Measurements from ENCODE around the gene RABL3. TPM values are rescaled to one million over a fixed set of nuclear protein-coding genes. Genes with fewer than 3 reads are reported as not detected.
"Not testable (repeated sequence)": the region's sequence is repeated elsewhere in the genome, so short reads cannot be mapped to it uniquely, and the experiment has no call there.

The RABL3 gene
- total RNA-seq, 1 experiment from 2014 or later, result 21.8 TPM

- Mint-ChIP-seq H3K4me3 (ENCODE audit: unreplicated experiment) (no peak overlapping the region), H3K36me3 (ENCODE audit: insufficient read depth, unreplicated experiment) (no peaks in the 10 kb centered on the region), H3K27ac (ENCODE audit: low read depth, unreplicated experiment) (no peak overlapping the region), H3K27me3 (ENCODE audit: insufficient read depth, unreplicated experiment) (no peaks in the 10 kb centered on the region), H3K9me3 (ENCODE audit: unreplicated experiment) (peaks cover 4% of the 10 kb centered on the region), H3K4me1 (ENCODE audit: insufficient read depth, unreplicated experiment) (no peaks in the 10 kb centered on the region)
- no TSS peak for BruUV-seq (replicated peaks)
- no peak for DNase-seq (ENCODE audit: unreplicated experiment)
- CTCF ChIA-PET, result interaction anchor here (0.9 kb wide), 1 partner anchor 12 kb away, joined by 3 read pairs; no protein-coding TSS in a partner anchor
- TF ChIP-seq, protein P1, sequence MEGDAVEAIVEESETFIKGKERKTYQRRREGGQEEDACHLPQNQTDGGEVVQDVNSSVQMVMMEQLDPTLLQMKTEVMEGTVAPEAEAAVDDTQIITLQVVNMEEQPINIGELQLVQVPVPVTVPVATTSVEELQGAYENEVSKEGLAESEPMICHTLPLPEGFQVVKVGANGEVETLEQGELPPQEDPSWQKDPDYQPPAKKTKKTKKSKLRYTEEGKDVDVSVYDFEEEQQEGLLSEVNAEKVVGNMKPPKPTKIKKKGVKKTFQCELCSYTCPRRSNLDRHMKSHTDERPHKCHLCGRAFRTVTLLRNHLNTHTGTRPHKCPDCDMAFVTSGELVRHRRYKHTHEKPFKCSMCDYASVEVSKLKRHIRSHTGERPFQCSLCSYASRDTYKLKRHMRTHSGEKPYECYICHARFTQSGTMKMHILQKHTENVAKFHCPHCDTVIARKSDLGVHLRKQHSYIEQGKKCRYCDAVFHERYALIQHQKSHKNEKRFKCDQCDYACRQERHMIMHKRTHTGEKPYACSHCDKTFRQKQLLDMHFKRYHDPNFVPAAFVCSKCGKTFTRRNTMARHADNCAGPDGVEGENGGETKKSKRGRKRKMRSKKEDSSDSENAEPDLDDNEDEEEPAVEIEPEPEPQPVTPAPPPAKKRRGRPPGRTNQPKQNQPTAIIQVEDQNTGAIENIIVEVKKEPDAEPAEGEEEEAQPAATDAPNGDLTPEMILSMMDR (IDR thresholded peaks at IDR 0.05; ENCODE audit: unreplicated experiment), result no peak
- POLR2A ChIA-PET, result interaction anchor here (1.0 kb wide), 1 partner anchor 135 kb away, joined by 4 read pairs; the partner anchor contains the start of gene NDUFB4
- intact Hi-C loops (cut with micrococcal nuclease), result no loop called here
These were observed 11.5 kb downstream of the RABL3 start for GRCh38 chr3:120730576-120731542.

DNA sequence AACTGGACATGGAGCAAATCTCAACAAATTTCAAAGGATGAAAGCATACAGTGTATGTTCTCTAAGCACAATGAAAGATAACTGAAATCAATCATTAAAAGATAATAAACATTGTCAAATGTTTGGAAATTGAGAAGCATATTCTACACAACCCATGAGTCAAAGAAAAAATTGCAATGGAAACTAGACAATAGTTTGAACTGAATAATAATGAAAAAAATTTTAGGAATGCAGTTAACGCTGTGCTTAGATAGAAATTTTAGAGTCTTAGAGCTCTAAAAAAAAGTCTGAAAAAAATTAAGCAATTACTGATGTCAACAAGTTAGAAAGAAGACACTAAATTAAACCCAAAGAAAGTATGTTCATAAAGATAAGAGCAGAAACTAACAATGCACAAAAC is 15.5 kb downstream of the RABL3 start:
- Mint-ChIP-seq H3K4me1 (ENCODE audit: insufficient read depth, unreplicated experiment) (no peaks in the 10 kb centered on the region), H3K27me3 (ENCODE audit: insufficient read depth, unreplicated experiment) (no peaks in the 10 kb centered on the region), H3K4me3 (ENCODE audit: unreplicated experiment) (no peak overlapping the region), H3K36me3 (ENCODE audit: insufficient read depth, unreplicated experiment) (peaks cover 4% of the 10 kb centered on the region), H3K9me3 (ENCODE audit: unreplicated experiment) (no peaks in the 10 kb centered on the region), H3K27ac (ENCODE audit: low read depth, unreplicated experiment) (no peak overlapping the region)
- intact Hi-C loops (cut with micrococcal nuclease), result no loop called here
- POLR2A ChIA-PET, result interaction anchor here (0.5 kb wide), 1 partner anchor 45 kb away, joined by 3 read pairs; no protein-coding TSS in a partner anchor
- BruUV-seq (replicated peaks), result no TSS peak
- CTCF ChIA-PET, result no interaction called here
- TF ChIP-seq, protein P1 (IDR thresholded peaks at IDR 0.05; ENCODE audit: unreplicated experiment), result no peak
- DNase-seq (ENCODE audit: unreplicated experiment), result no peak

GRCh38 chr3:120719167-120719834 is 23.0 kb downstream of the RABL3 start:
- POLR2A ChIA-PET, result not testable (repeated sequence)
- CTCF ChIA-PET, result interaction anchor here (1.2 kb wide), 1 partner anchor 11 kb away, joined by 3 read pairs; no protein-coding TSS in a partner anchor

DNA sequence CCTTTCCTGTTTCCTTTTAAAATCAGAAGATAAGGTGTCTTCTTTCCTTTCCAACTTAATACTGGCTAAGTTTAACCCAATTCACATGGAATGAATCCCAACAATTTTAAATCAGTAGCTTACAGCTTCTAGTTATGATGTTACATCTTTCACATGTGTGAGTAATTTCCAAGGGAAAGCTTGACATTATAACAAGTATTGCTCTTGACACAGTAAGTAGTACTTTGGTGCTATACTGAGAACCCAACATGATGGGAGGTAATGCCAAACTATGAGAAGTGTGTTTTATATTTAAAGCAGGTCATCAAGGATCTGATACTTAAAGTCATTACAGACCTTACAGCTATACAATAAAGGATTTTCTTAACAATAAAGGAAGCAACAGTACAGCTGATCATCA is 29.1 kb downstream of the RABL3 start:
- no peak for DNase-seq (ENCODE audit: unreplicated experiment)
- ChIA-PET CTCF (interaction anchor here (0.6 to 0.7 kb wide), 2 partner anchors 32 to 145 kb away, joined by 3 read pairs; no protein-coding TSS in a partner anchor), POLR2A (no interaction called here)
- no peaks in the 10 kb centered on the region for H3K9me3 Mint-ChIP-seq (ENCODE audit: unreplicated experiment)
- H3K27ac Mint-ChIP-seq (ENCODE audit: low read depth, unreplicated experiment), result no peak overlapping the region
- H3K36me3 Mint-ChIP-seq (ENCODE audit: insufficient read depth, unreplicated experiment), result no peaks in the 10 kb centered on the region
- intact Hi-C loops (cut with micrococcal nuclease), result no loop called here
- no peak overlapping the region for H3K4me3 Mint-ChIP-seq (ENCODE audit: unreplicated experiment)
- TF ChIP-seq, protein P1 (IDR thresholded peaks at IDR 0.05; ENCODE audit: unreplicated experiment), result no peak
- BruUV-seq (replicated peaks), result no TSS peak
- no peaks in the 10 kb centered on the region for H3K4me1 Mint-ChIP-seq (ENCODE audit: insufficient read depth, unreplicated experiment)
- no peaks in the 10 kb centered on the region for H3K27me3 Mint-ChIP-seq (ENCODE audit: insufficient read depth, unreplicated experiment)

More at GRCh38 chr3:120719167-120719834, 23.0 kb downstream of the RABL3 start:
- H3K27me3 Mint-ChIP-seq (ENCODE audit: insufficient read depth, unreplicated experiment); H3K9me3 Mint-ChIP-seq (ENCODE audit: unreplicated experiment); H3K36me3 Mint-ChIP-seq (ENCODE audit: insufficient read depth, unreplicated experiment); H3K4me1 Mint-ChIP-seq (ENCODE audit: insufficient read depth, unreplicated experiment); H3K4me3 Mint-ChIP-seq (ENCODE audit: unreplicated experiment); DNase-seq (ENCODE audit: unreplicated experiment); H3K27ac Mint-ChIP-seq (ENCODE audit: low read depth, unreplicated experiment); BruUV-seq (replicated peaks); intact Hi-C loops (cut with micrococcal nuclease): not testable (repeated sequence)
